Upper lobe of right lung (tissue), 1 donor: ENCODE data around the gene WDR59. TPM values are rescaled to one million over a fixed set of nuclear protein-coding genes. Genes with fewer than 3 reads are reported as not detected.

ENCODE experiments used
- ATAC-seq: fragments of 200-7000 bp; cut with Tn5 transposase; one replicate; pipeline ENCODE4 v1.9.1; 2020; ENCODE audit warnings: mild to moderate bottlenecking, moderate library complexity
- DNase-seq: peaks from one replicate; pipeline ENCODE4 v3.0.0-alpha.2; 2020
- H3K27ac ChIP-seq: fragments of 200-600 bp; one replicate; pipeline ENCODE4 v1.8.0; 2022
- H3K27me3 ChIP-seq: fragments of 200-600 bp; one replicate; pipeline ENCODE4 v1.8.0; 2022; ENCODE audit warnings: mild to moderate bottlenecking
- H3K36me3 ChIP-seq: fragments of 200-600 bp; one replicate; pipeline ENCODE4 v1.8.0; 2022
- H3K4me1 ChIP-seq: fragments of 200-600 bp; one replicate; pipeline ENCODE4 v1.8.0; 2022
- H3K4me3 ChIP-seq: fragments of 200-600 bp; one replicate; pipeline ENCODE4 v1.8.0; 2022; ENCODE audit warnings: mild to moderate bottlenecking
- H3K9me3 ChIP-seq: fragments of 200-600 bp; one replicate; pipeline ENCODE4 v1.8.0; 2022
- CTCF ChIP-seq: fragments of 200-600 bp; IDR thresholded peaks from one replicate; pipeline ENCODE4 v1.8.0; 2022; ENCODE audit warnings: antibody characterized with exemption
- intact Hi-C: fragments of 100-400 bp; cut with DNase I; formaldehyde crosslinking; loops from one replicate; pipeline ENCODE4 v1.11.0; 2022
- total RNA-seq: library from RNA; stranded (reverse); fragmentation: NEBNext Ultra II Directional; extraction: Animal tissue kit (Norgen Biotek cat#: 25700); gene quantifications from one replicate; pipeline ENCODE4 v1.2.1, GENCODE V29; 2021
- donor health status: DM: no; HTN: yes; CAD: no; lungs with severe emphysema.

WDR59 gene
- total RNA-seq, 1 donor from 2014 or later: 51.6 TPM

GRCh38 chr16:74888232-74888862 lies 96.6 kb downstream of the WDR59 start:
- TF ChIP-seq CTCF: no peak
- H3K9me3 ChIP-seq: no peaks in the 10 kb centered on the region
- intact Hi-C loops: no loop called here
- no peak for DNase-seq
- no peak for ATAC-seq
- H3K4me3 ChIP-seq: no peak overlapping the region
- no peaks in the 10 kb centered on the region for H3K4me1 ChIP-seq
- no peaks in the 10 kb centered on the region for H3K27me3 ChIP-seq
- H3K27ac ChIP-seq: no peak overlapping the region
- H3K36me3 ChIP-seq: peaks cover 88% of the 10 kb centered on the region

- no peaks in the 10 kb centered on the region for H3K9me3 ChIP-seq
- no peaks in the 10 kb centered on the region for H3K27me3 ChIP-seq
- H3K4me1 ChIP-seq: no peaks in the 10 kb centered on the region
- DNase-seq: no peak
- intact Hi-C loops: no loop called here
- no peak overlapping the region for H3K27ac ChIP-seq
- no peak for ATAC-seq
- H3K36me3 ChIP-seq: peaks cover 78% of the 10 kb centered on the region
- no peak for TF ChIP-seq CTCF
- H3K4me3 ChIP-seq: no peak overlapping the region
Observed at GRCh38 chr16:74887084-74887483, 97.8 kb downstream of the WDR59 start.

- intact Hi-C loops: no loop called here
- Histone ChIP-seq H3K9me3 (no peaks in the 10 kb centered on the region), H3K36me3 (peaks cover 43% of the 10 kb centered on the region), H3K4me3 (no peak overlapping the region), H3K4me1 (no peaks in the 10 kb centered on the region), H3K27ac (no peak overlapping the region), H3K27me3 (no peaks in the 10 kb centered on the region)
- DNase-seq (no peak), ATAC-seq (no peak)
- TF ChIP-seq CTCF: no peak
Observed at GRCh38 chr16:74877706-74878105, 107.2 kb downstream of the WDR59 start.

- TF ChIP-seq CTCF: no peak
- no peaks in the 10 kb centered on the region for H3K9me3 ChIP-seq
- H3K27me3 ChIP-seq: no peaks in the 10 kb centered on the region
- DNase-seq: no peak
- H3K4me3 ChIP-seq: no peak overlapping the region
- ATAC-seq: peak; percentile 26
- H3K4me1 ChIP-seq: no peaks in the 10 kb centered on the region
- H3K36me3 ChIP-seq: peaks cover 26% of the 10 kb centered on the region
- no peak overlapping the region for H3K27ac ChIP-seq
- intact Hi-C loops: no loop called here
Observed at GRCh38 chr16:74874912-74875546, 109.9 kb downstream of the WDR59 start.

GRCh38 chr16:74874123-74874522 lies 110.8 kb downstream of the WDR59 start:
- Histone ChIP-seq H3K4me3 (no peak overlapping the region), H3K36me3 (peaks cover 24% of the 10 kb centered on the region), H3K4me1 (no peaks in the 10 kb centered on the region), H3K9me3 (no peaks in the 10 kb centered on the region), H3K27ac (no peak overlapping the region), H3K27me3 (no peaks in the 10 kb centered on the region)
- no peak for ATAC-seq
- TF ChIP-seq CTCF: no peak
- DNase-seq: no peak
- intact Hi-C loops: no loop called here
